Ovary (tissue), 9 donors: ENCODE results near the gene TUBB3. TPM values are rescaled to one million over a fixed set of nuclear protein-coding genes. Genes with fewer than 3 reads are reported as not detected.
A peak's percentile ranks its signal among the peaks of the same experiment; 100 is the strongest.

Experiments
- DNase-seq, 5 donors: peaks; one replicate each; pipeline ENCODE4 v3.0.0-alpha.2; 2019 to 2020
- H3K27ac ChIP-seq, 2 donors: fragments of 200-600 bp; one replicate each; pipeline versions ENCODE4 v1.5.1 to v1.8.0; 2019 to 2022
- H3K27me3 ChIP-seq: fragments of 200-600 bp; one replicate; pipeline ENCODE4 v1.8.0; 2022
- H3K36me3 ChIP-seq: fragments of 200-600 bp; sonication (generic); one replicate; pipeline ENCODE4 v1.5.1; 2019
- H3K4me1 ChIP-seq: one replicate; pipeline ENCODE4 v1.8.1; 2013; ENCODE audit warnings: mild to moderate bottlenecking, moderate library complexity; ENCODE audit not compliant: insufficient read depth
- H3K4me3 ChIP-seq: fragments of 200-600 bp; sonication (generic); one replicate; pipeline ENCODE4 v1.5.1; 2017
- H3K9me3 ChIP-seq, 2 donors: fragments of 200-600 bp in 1 of 2; sonication (generic) in 1 of 2; one replicate each; pipeline versions ENCODE4 v1.5.1 to v1.8.1; 2013 to 2019; ENCODE audit warnings: mild to moderate bottlenecking in 1 of 2, moderate library complexity in 1 of 2
- CTCF ChIP-seq, 3 donors: fragments of 450-650 bp in 2 of 3; fragments of 200-600 bp in 1 of 3; IDR thresholded peaks; one replicate each; pipeline versions ENCODE4 v1.5.1 to v1.8.0; 2016 to 2022; ENCODE audit warnings: antibody characterized with exemption in 3 of 3, mild to moderate bottlenecking in 1 of 3
- EP300 ChIP-seq: sonication (generic); formaldehyde crosslinking; IDR thresholded peaks from one replicate; pipeline ENCODE4 v1.6.1; 2017; ENCODE audit warnings: antibody characterized with exemption
- POLR2A ChIP-seq: fragments of 450-650 bp; IDR thresholded peaks from one replicate; pipeline ENCODE4 v1.6.1; 2017; ENCODE audit warnings: antibody characterized with exemption, mild to moderate bottlenecking, moderate library complexity
- whole genome bisulfite sequencing, 3 donors: extraction: QIAGEN DNeasy Blood & Tissue Kit in 1 of 3; methylation state at CpG; one replicate each; pipeline versions ENCODE4 v1.1.5 to v1.1.7; 2013 to 2017; 5-methylcytosine and 5-hydroxymethylcytosine counted together
- intact Hi-C, 4 donors: fragments of 100-400 bp; cut with DNase I; formaldehyde crosslinking; loops; one replicate each; pipeline versions ENCODE4 v1.11.0 to v1.15.1; 2022 to 2023
- polyA plus RNA-seq, 2 donors: library from polyadenylated mRNA; stranded (reverse); fragments of 200-250 nt in 1 of 2; fragments of 350-450 nt in 1 of 2; fragmentation: Illumina TruSeq in 1 of 2; extraction: RNeasy Lipid Tissue Mini Kit (QIAGEN cat#74804) in 1 of 2; gene quantifications; one replicate each; pipeline ENCODE4 v1.2.3, GENCODE V29; 2013 to 2014
- total RNA-seq, 7 donors: library from RNA; depleted of rRNA in 2 of 7; stranded (reverse); fragments of >200 nt in 2 of 7; fragmentation: NEBNext Ultra II Directional in 3 of 7; extraction: Animal tissue kit (Norgen Biotek cat#: 25700) in 3 of 7; gene quantifications; one replicate each; pipeline versions ENCODE4 v1.1.0 to v1.2.4, GENCODE V29; 2016 to 2023
- donor health status: DM: no; HTN: no; CAD: no; lungs with moderate emphysema.
- donor health status: DM: no; HTN: no; CAD: no.
- donor health status: Bipolar disorder and iron deficiency.
- donor health status: DM: yes; HTN: yes; CAD: no.
- donor health status: DM: no; HTN: no; CAD: no.
- donor health status: DM: yes; HTN: yes; CAD: no.

The TUBB3 gene
- total and polyA plus RNA-seq, 9 donors = 0.73 to 22.6 (median 2.5) TPM

GRCh38 chr16:89904606-89905510, 18.3 kb upstream of the TUBB3 start:
- no peaks in the 10 kb centered on the region for H3K4me1 ChIP-seq
- H3K36me3 ChIP-seq = no peaks in the 10 kb centered on the region
- 82 to 87% (median 86%) methylated on average over 31 of the region's 31 CpGs for WGBS, 3 donors
- no peak overlapping the region for H3K27ac ChIP-seq
- H3K9me3 ChIP-seq = no peaks in the 10 kb centered on the region
- no peaks in the 10 kb centered on the region for H3K27me3 ChIP-seq
- TF ChIP-seq CTCF (IDR thresholded peaks at IDR 0.05) (no peak), EP300 (no peak), POLR2A (no peak)
- intact Hi-C loops = no loop called here
- no peak overlapping the region for H3K4me3 ChIP-seq
- no peak for DNase-seq

- DNase-seq = peak in 1 of 5 donors; percentile 16
- no peaks in the 10 kb centered on the region for H3K27me3 ChIP-seq
Measured at GRCh38 chr16:89905511-89906139, 17.5 kb upstream of the TUBB3 start.

GRCh38 chr16:89906140-89907025, 16.8 kb upstream of the TUBB3 start:
- 94 to 96% (median 95%) methylated on average over 38 to 40 of the region's 40 CpGs for WGBS, 3 donors
- no peaks in the 10 kb centered on the region for H3K4me1 ChIP-seq
- intact Hi-C loops = no loop called here
- no peaks in the 10 kb centered on the region for H3K9me3 ChIP-seq
- H3K27ac ChIP-seq = no peak overlapping the region
- no peaks in the 10 kb centered on the region for H3K27me3 ChIP-seq
- no peaks in the 10 kb centered on the region for H3K36me3 ChIP-seq
- H3K4me3 ChIP-seq = no peak overlapping the region
- peak in 1 of 5 donors; percentile 18 for DNase-seq
- TF ChIP-seq CTCF (IDR thresholded peaks at IDR 0.05) = no peak
- no peak for TF ChIP-seq POLR2A
- TF ChIP-seq EP300 = no peak

More at GRCh38 chr16:89905511-89906139, 17.5 kb upstream of the TUBB3 start:
- 90 to 91% (median 90%) methylated on average over 23 of the region's 23 CpGs for WGBS, 3 donors
- no peak overlapping the region for H3K27ac ChIP-seq
- H3K9me3 ChIP-seq = no peaks in the 10 kb centered on the region
- intact Hi-C loops = no loop called here
- no peak overlapping the region for H3K4me3 ChIP-seq
- H3K36me3 ChIP-seq = no peaks in the 10 kb centered on the region
- no peaks in the 10 kb centered on the region for H3K4me1 ChIP-seq
- TF ChIP-seq EP300 (no peak), POLR2A (no peak), CTCF (IDR thresholded peaks at IDR 0.05) (no peak)
